Measurements from ENCODE around the gene MRPS25. TPM values are rescaled to one million over a fixed set of nuclear protein-coding genes. Genes with fewer than 3 reads are reported as not detected.

Gene MRPS25
- polyA plus RNA-seq, 1 donor from 2014 or later: 74.4 TPM

GRCh38 chr3:15102836-15103235, 37.7 kb upstream of the MRPS25 start:
- H3K9me3 ChIP-seq (ENCODE audit: low read length): no peaks in the 10 kb centered on the region
- no peak overlapping the region for H3K4me3 ChIP-seq (ENCODE audit: low read length)
- TF ChIP-seq RAD21 (conservative IDR thresholded peaks at IDR 0.05): no peak
- TF ChIP-seq CTCF (IDR thresholded peaks at IDR 0.05; ENCODE audit: poor library complexity, severe bottlenecking): no peak
- no peak for TF ChIP-seq SMC3 (conservative IDR thresholded peaks at IDR 0.05; ENCODE audit: poor library complexity)
- TF ChIP-seq TAF1 (IDR thresholded peaks at IDR 0.05; ENCODE audit: low read depth): no peak
- TF ChIP-seq MXI1 (conservative IDR thresholded peaks at IDR 0.05; ENCODE audit: poor library complexity, severe bottlenecking): no peak
- TF ChIP-seq REST (IDR thresholded peaks at IDR 0.05; ENCODE audit: borderline replicate concordance): no peak
- TF ChIP-seq EP300 (conservative IDR thresholded peaks at IDR 0.05; ENCODE audit: poor library complexity, severe bottlenecking): no peak
- no peak for TF ChIP-seq POLR2AphosphoS5 (IDR thresholded peaks at IDR 0.05)
- no peak for TF ChIP-seq EZH2 (IDR thresholded peaks at IDR 0.05; ENCODE audit: borderline replicate concordance, insufficient read depth, low read length, poor library complexity, severe bottlenecking)
- no peaks in the 10 kb centered on the region for H4K20me1 ChIP-seq (ENCODE audit: insufficient read depth)
- no peaks in the 10 kb centered on the region for H3K9me2 ChIP-seq (ENCODE audit: insufficient read depth, low read length)
- H3F3A ChIP-seq (ENCODE audit: insufficient read depth, low read length, poor library complexity, severe bottlenecking): no peaks in the 10 kb centered on the region
- no peak overlapping the region for H2AFZ ChIP-seq (ENCODE audit: low read depth, low read length)
- H3K9ac ChIP-seq (ENCODE audit: low read length): no peak overlapping the region
- no peak overlapping the region for H3K4me2 ChIP-seq (ENCODE audit: low read length)
- H3K36me3 ChIP-seq (ENCODE audit: insufficient read depth, low read length): no peaks in the 10 kb centered on the region
- H3K27me3 ChIP-seq (ENCODE audit: insufficient read depth, low read depth, low read length): no peaks in the 10 kb centered on the region
- no peak overlapping the region for H3K27ac ChIP-seq (ENCODE audit: low read length)
- H3K79me2 ChIP-seq (replicated peaks; ENCODE audit: insufficient read depth, low read length): peaks cover 10% of the 10 kb centered on the region

GRCh38 chr3:15102256-15102655, 37.1 kb upstream of the MRPS25 start:
- H3K9me2 ChIP-seq (ENCODE audit: insufficient read depth, low read length): no peaks in the 10 kb centered on the region
- H3K27me3 ChIP-seq (ENCODE audit: insufficient read depth, low read depth, low read length): no peaks in the 10 kb centered on the region
- H3K36me3 ChIP-seq (ENCODE audit: insufficient read depth, low read length): no peaks in the 10 kb centered on the region
- no peaks in the 10 kb centered on the region for H3K9me3 ChIP-seq (ENCODE audit: low read length)
- no peaks in the 10 kb centered on the region for H4K20me1 ChIP-seq (ENCODE audit: insufficient read depth)
- H3K4me2 ChIP-seq (ENCODE audit: low read length): no peak overlapping the region
- TF ChIP-seq EP300 (conservative IDR thresholded peaks at IDR 0.05; ENCODE audit: poor library complexity, severe bottlenecking): no peak
- no peak for TF ChIP-seq TAF1 (IDR thresholded peaks at IDR 0.05; ENCODE audit: low read depth)
- TF ChIP-seq POLR2AphosphoS5 (IDR thresholded peaks at IDR 0.05): no peak
- TF ChIP-seq MXI1 (conservative IDR thresholded peaks at IDR 0.05; ENCODE audit: poor library complexity, severe bottlenecking): no peak
- TF ChIP-seq REST (IDR thresholded peaks at IDR 0.05; ENCODE audit: borderline replicate concordance): no peak
- no peak for TF ChIP-seq EZH2 (IDR thresholded peaks at IDR 0.05; ENCODE audit: borderline replicate concordance, insufficient read depth, low read length, poor library complexity, severe bottlenecking)
- no peak for TF ChIP-seq SMC3 (conservative IDR thresholded peaks at IDR 0.05; ENCODE audit: poor library complexity)
- TF ChIP-seq RAD21 (conservative IDR thresholded peaks at IDR 0.05): no peak
- no peak for TF ChIP-seq CTCF (IDR thresholded peaks at IDR 0.05; ENCODE audit: poor library complexity, severe bottlenecking)
- no peak overlapping the region for H3K27ac ChIP-seq (ENCODE audit: low read length)
- H3K9ac ChIP-seq (ENCODE audit: low read length): no peak overlapping the region
- H3F3A ChIP-seq (ENCODE audit: insufficient read depth, low read length, poor library complexity, severe bottlenecking): no peaks in the 10 kb centered on the region
- no peak overlapping the region for H3K4me3 ChIP-seq (ENCODE audit: low read length)
- H2AFZ ChIP-seq (ENCODE audit: low read depth, low read length): no peak overlapping the region
- H3K79me2 ChIP-seq (replicated peaks; ENCODE audit: insufficient read depth, low read length): peaks cover 15% of the 10 kb centered on the region
